Cerebellar cortex (tissue), 1 donor: Measurements from ENCODE around the gene SMARCB1.

Source experiments
- DNase-seq: peaks from one replicate; pipeline ENCODE4 v3.0.0-alpha.2; 2015; ENCODE audit warnings: low spot score

Gene SMARCB1

DNA sequence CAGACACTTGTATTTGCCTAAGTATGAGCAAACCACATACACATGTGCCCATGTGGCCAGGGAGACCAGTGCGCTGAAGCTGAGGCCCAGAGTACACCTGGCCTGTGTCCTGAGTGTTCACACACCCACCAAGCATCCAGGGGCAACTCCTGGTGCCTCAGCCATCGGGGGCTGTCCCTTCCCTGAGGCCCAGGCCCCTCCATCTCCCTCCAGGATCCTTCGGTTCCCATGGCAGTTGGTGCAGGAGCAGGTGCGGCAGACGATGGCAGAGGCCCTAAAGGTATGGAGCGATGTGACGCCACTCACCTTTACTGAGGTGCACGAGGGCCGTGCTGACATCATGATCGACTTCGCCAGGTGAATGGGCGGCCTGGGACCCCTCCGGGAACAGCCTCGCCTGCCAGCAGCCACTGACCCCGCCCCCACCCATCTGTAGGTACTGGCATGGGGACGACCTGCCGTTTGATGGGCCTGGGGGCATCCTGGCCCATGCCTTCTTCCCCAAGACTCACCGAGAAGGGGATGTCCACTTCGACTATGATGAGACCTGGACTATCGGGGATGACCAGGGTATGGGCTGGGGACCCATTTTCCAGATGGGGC lies 6.5 kb upstream of the SMARCB1 start:
- DNase-seq = no peak

DNA sequence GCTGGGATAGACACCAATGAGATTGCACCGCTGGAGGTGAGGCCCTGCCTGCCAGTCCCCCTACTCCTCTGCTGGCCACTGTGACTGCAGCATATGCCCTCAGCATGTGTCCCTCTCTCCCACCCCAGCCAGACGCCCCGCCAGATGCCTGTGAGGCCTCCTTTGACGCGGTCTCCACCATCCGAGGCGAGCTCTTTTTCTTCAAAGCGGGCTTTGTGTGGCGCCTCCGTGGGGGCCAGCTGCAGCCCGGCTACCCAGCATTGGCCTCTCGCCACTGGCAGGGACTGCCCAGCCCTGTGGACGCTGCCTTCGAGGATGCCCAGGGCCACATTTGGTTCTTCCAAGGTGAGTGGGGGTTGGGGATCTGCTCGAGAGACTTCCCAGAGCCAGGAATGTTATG lies 5.7 kb upstream of the SMARCB1 start:
- DNase-seq = no peak

DNA sequence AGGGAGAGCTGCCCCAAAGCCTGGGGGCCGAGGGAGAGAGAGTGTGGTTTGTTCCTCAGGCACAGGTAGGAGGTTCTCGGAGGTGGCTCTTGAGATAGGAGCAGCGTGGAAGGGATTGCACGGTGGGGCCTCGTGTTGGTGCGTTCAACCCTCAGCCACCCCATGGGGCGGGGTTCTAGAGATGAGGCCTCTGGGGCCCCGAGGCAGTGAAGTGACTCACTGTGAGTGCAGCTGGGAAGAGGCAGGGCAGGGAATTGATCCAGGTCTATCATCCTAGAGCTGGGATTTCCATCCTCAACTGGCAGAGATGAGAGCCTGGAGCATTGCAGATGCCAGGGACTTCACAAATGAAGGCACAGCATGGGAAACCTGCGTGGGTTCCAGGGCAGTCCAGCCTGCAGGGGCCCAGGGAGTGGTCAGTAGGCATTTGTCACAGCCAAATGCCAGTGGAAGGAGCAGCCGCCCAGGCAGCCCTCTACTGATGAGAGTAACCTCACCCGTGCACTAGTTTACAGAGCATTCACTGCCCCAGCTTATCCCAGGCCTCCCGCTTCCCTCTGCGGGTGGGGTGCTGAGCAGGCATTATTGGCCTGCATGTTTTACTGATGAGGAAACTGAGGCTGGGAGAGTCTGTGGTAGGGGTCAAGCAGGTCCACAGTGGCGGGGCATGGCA lies 5.1 kb upstream of the SMARCB1 start:
- DNase-seq = no peak

DNA sequence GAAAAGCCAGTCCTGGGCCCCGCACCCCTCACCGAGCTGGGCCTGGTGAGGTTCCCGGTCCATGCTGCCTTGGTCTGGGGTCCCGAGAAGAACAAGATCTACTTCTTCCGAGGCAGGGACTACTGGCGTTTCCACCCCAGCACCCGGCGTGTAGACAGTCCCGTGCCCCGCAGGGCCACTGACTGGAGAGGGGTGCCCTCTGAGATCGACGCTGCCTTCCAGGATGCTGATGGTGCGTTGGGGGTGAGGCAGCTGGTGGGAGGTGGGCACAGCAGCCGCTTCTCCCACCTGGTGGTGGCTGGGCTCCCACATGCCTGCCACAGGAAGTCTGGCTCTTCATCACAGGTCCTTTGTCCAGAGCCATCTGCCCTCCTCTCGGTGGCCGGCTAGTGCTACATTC lies 4.5 kb upstream of the SMARCB1 start:
- DNase-seq = no peak

DNA sequence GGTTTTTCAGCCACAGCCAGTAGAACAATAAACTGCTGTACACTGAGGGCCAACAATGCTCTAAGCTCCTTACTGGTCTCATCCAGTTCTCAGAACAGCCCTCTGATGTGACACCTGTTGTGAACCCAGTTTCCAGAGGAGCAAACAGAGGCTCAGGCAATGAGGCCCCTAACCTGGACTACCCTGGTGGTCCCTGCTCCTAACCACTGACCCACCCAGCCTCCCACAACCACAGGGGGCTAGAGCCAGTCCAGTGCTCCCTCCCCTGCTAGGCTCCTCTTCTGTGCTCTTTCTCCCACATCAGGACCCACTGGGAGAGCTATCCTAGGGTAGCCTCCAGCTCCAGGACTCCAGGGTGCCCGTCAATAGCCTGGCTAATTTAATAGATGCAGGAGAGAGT lies 4.1 kb upstream of the SMARCB1 start:
- DNase-seq = no peak

DNA sequence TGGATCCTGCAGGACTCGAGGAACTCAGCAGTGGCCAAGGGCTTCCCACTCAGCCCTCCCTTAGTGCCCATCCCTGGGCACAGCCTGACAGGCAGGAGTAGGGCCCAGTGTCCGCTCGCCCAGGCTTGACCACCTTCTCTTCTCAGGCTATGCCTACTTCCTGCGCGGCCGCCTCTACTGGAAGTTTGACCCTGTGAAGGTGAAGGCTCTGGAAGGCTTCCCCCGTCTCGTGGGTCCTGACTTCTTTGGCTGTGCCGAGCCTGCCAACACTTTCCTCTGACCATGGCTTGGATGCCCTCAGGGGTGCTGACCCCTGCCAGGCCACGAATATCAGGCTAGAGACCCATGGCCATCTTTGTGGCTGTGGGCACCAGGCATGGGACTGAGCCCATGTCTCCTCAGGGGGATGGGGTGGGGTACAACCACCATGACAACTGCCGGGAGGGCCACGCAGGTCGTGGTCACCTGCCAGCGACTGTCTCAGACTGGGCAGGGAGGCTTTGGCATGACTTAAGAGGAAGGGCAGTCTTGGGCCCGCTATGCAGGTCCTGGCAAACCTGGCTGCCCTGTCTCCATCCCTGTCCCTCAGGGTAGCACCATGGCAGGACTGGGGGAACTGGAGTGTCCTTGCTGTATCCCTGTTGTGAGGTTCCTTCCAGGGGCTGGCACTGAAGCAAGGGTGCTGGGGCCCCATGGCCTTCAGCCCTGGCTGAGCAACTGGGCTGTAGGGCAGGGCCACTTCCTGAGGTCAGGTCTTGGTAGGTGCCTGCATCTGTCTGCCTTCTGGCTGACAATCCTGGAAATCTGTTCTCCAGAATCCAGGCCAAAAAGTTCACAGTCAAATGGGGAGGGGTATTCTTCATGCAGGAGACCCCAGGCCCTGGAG lies 3.3 kb upstream of the SMARCB1 start:
- no peak for DNase-seq

DNA sequence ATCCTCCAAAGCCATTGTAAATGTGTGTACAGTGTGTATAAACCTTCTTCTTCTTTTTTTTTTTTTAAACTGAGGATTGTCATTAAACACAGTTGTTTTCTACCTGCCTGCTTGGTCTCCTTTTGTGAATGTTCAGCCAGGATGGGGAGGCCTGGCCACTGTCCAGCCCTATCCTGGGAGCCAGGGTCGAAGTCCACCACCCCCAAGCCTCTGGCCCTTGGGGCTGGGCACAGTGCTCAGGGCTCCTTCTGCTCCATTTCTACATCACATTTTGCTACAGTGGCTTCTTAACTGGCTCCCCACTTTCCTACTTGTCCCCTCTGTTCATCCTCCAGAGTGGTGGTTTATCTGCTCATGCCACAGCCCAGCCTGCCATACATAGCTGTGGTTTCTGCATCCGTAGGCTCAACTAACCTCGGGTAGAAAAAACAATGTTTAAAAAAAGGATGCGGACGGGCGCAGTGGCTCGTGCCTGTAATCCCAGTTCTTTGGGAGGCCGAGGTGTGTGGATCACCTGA lies 2.5 kb upstream of the SMARCB1 start:
- DNase-seq = no peak

DNA sequence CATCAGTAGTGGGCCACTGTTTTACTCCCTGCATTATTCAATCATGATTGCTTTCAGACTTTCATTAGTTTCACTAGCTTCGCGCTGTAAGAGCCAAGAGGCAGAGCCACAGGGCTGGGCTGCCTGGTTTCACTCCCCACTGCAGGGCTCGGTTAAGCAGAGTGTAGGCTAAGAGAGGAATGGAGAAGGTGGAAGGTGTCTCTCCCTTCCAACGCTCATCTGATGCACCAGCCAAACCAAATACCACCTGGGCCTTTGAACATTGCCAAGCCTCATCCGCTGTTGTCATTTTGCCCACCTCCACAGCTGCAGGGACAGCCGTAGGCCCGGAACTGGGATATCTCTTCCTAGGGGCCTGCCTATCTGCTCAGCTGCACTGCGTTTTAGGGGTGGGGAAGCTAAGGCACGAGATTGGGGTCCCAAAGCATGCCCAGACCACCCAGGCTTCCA lies 480 bp upstream of the SMARCB1 start:
- no peak for DNase-seq

DNA sequence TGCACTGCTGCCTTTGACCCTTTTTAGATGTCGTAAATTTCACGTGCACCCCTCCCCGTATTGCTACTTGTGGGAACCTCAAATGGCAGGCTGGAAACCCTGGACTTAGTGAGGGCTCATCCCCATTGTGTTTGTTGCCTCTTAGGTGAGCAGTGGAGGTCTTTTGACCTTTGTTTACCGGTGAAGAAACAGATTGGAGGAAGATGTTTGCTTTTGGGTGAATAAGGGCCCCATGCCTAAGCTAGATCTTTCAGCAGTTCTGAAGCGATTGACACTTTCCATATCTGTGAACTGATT lies 782 bp downstream of the SMARCB1 start:
- no peak for DNase-seq

DNA sequence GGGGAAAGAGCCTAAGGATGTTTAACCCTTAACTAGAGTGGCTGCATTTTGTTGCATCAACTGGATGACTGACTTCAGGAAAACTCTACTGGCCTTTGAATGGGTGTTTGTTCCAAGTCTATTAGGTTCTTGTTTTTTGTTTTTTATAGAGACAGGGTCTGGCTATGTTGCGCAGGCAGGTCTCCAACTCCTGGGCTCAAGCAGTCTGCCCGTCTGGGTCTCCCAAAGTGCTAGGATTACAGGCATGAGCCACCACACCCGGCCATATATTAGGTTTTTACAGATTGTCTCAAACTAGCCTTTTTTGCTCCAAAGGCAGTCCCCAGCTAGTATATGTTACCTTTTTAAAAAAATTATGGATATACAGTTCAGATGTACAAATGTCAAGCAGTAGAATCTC lies 1.1 kb downstream of the SMARCB1 start:
- no peak for DNase-seq

DNA sequence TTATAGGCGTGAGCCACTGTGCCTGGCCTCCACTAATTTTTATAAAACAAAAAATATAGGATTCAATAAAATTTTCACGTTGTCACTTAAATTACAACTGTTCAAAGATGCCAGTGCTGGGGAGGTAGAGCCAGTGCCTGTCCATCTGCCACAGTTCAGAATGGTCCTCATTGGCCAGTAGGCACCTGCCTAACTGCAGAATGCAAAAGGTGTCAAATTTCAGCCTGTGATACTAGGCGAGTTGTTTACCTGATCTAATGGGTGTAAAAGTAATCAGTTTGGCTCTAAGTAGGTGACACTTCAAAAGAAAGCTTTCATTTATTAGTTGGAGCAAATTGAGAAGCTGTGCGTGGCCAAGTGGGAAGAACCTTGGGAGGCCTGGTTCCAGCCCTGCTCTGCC lies 2.4 kb downstream of the SMARCB1 start:
- no peak for DNase-seq

DNA sequence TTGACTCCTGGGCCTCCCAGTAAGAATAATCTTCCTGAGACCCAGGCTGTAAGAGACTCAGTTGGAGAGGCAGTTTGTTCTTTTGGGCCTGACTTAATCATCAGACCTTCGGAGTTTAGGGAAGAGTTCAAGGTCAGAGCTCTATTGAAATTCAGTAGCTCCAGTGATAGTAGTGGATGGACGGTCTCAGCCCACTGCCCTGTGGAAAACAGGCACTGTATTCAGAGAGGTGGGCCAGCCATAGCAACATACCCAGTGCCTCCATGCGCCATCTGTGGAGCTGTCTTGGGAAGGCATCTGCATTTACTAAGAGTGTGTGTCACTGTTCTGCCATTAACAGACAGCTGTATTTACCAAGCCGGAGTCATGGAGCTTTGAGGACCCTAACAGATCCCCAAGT lies 2.9 kb downstream of the SMARCB1 start:
- no peak for DNase-seq

DNA sequence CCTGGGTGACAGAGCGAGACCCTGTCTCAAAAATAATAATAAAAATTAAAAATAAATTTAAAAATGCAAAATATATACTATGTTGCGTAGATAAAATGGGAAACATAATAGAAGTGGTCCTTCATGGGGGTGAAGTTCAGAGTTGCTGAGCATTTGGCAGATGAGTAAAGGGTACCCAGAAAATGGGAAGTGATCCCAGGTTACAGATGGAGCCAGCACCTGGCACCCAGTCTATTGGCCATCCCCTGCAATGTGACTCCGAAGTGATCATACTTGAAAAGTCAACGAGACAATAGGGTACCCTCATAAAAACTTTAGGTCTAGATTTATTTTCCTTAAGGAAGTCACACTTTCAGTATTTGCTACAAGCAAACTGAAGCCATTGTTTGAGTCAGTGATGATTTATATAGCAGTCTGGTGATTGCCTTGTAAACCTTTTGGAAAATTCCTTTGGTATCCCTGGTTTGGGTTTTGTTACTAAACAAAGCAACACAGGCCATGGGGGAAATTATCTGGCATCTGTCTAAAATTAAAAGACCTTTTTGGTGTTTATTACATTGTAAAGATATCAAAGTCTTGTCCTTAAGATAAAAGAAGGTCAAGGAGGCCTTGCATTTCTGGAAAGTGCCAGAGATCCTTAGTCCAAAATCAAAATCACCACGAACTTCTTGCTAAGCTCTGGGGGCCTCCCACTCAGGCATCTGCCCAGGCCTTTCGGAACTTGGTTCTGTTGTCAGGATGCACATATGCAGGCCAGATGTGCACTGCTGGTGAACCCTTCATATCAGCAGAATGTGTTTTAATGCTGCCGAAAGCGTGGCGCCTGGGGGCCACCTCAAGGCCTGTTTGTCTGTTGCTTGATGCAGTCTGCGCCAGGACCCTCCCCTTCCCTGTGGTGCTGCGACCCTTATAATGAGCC lies 4.3 kb downstream of the SMARCB1 start:
- DNase-seq = peak; percentile 51

DNA sequence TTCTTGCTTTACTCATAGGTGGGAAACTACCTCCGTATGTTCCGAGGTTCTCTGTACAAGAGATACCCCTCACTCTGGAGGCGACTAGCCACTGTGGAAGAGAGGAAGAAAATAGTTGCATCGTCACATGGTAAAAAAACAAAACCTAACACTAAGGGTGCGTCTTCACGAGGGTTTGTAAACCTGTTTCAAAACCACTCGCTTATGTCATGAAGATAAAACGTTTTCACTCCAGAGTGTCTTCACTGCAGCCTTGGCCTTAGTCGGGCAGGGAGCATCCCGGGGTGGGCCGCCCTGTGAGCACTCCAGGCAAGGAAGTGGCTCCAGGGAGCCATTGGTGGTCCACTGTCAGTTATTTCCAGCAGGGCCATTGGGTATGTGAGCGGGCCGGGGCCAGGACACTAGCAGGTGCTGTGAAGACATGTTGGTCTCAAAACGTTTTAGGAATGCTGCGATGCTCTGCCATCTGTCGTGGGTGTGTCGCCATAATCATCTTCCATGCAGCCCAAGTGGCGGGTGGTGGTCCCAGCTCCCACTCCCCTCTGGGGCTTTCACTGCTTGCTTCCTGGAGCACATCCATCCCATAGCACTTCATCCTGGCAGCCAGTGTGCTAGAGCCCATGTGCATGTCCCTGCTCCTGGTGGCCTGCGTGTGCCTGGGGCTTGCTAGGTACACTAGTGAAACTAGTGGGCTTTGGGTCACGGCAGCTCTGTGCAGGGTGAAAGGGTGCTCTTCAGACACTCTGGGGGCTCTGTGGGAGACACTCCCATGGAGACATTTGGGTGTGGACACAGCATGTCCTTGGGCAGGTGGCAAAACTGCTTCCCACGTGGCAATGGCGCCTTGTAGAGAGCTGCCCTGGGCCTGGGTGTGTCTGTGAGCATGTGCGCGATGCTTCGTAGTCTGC lies 5.2 kb downstream of the SMARCB1 start:
- DNase-seq = no peak

DNA sequence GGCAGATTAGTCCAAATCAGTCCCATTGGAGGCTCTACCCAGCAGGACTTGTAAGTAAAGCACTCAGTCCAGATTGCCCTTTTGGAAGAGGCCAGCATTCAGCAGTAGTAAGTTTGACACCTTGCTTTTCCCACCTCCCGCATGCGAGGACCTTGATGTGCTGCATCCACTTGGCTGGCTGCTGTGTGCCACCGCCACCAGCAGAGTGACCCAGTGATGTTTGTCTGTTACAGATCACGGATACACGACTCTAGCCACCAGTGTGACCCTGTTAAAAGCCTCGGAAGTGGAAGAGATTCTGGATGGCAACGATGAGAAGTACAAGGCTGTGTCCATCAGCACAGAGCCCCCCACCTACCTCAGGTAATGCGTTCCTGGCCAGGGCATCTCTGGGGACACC lies 6.6 kb downstream of the SMARCB1 start:
- DNase-seq = no peak

DNA sequence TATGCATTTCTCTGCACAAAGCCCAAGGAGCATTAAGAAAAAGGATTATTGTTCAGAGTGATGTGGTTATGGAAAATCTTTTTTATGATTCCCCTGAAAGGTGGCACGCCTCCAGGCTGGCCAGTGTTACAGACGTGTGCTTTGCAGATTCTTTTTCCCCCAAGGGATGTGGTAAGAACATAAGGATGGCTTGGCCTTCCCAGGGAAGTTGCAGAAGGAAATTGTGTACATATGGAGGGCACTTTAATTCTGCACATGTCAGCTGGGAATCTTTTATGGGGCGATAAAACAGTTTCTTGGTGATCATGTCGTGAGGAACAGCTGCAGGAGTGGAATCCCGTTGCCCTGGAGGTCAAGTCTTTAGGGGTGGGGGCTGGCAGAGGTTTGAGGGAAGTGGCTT lies 9.7 kb downstream of the SMARCB1 start:
- no peak for DNase-seq

DNA sequence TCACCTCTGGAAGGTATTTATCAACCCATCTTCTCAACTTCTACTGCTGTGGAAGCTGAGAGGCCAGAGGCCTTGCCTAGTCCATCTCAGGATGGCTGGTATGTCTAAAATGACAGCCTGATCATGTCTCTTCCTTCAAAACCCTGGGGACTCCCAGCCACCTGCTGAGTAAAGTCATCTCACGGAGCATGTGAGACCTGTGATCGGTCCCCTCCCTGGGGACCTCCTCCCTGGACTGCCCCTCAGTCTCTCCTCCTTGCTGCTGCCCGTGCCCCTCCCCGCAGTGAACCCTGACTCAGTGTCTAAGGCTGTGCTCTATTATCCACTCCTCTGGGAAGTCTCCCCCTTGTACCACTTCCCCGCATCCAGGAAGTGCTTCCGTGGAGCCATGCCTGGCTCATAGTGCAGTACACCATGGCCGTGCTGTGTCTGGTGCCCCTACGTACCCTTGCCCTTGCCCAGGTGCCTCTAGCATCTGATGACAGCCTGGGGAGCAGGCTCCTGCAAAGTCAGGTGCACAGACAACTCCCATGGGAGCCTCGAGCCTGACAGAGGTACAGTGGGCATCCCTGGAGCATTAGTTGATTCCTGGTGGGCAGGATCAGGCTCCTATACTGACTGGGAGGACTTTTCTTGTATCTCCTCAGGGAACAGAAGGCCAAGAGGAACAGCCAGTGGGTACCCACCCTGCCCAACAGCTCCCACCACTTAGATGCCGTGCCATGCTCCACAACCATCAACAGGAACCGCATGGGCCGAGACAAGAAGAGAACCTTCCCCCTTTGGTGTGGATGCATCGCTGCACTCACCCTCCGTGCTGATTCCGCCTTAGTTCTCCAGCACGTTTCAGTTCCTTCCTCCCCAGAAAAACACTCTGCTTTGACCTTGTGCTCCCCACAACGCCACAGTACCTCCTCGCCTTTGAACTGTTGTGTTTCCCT lies 13.8 kb downstream of the SMARCB1 start:
- DNase-seq = no peak

DNA sequence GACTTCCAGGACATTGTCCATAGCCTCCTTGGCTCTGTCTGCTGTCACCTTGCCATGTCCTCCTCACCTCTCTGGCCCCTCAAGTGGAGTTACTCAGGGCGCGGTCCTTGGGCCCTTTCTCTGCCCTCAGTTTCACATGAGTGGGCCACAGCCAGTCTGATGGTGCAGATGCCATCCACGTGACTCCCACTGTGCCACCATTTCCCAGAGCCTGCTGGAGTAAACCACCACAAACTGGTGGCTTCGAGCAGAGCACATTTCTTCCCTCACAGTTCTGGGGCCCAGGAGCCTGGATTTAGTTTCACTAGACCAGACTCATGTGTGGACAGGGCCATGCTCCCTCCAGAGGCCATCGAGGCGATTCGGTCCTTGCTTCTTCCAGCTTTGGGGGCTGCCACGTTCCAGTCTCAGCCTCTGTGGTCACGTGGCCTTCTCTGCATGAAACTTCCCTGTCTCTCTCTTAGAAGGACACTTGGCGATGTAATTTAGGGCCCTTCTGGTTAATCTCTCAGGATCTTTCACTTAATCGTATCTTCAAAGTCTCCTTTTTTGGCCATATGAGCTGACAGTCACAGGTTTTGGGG lies 14.6 kb downstream of the SMARCB1 start:
- no peak for DNase-seq

DNA sequence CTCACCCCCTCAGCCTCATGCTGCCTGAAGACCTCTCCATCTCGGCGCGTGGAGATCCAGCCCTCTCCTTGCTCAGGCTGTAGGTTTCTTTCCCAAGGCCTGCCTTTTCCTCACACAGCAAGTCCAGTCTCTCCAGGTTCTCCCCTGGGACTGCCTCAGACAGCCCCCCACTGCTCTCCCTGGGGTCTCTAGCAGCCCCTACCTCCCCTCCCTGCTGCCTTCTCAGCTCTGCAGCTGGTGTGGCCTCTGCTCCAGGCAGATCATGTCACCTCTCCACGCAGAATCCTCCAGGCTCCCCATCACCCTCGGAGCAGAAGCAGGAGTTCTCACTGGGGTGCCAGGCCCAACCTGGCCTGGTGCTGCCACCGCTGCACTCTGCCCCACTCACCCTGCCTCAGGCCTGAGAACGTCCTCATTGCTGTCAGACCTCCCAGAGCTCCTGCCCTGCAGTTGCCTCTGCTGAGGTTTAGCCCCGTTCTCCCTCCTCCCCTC lies 15.2 kb downstream of the SMARCB1 start:
- no peak for DNase-seq
